ENCODE results near the gene GABPB1. TPM values are rescaled to one million over a fixed set of nuclear protein-coding genes. Genes with fewer than 3 reads are reported as not detected.

Gene GABPB1
- 53.8 TPM for total RNA-seq

GRCh38 chr15:50354838-50355618 is at the start of gene GABPB1:
TSS of gene GABPB1 (minus strand) at chr15:50355198. CDS start at chr15:50309798, 45,400 bp downstream.

DNA sequence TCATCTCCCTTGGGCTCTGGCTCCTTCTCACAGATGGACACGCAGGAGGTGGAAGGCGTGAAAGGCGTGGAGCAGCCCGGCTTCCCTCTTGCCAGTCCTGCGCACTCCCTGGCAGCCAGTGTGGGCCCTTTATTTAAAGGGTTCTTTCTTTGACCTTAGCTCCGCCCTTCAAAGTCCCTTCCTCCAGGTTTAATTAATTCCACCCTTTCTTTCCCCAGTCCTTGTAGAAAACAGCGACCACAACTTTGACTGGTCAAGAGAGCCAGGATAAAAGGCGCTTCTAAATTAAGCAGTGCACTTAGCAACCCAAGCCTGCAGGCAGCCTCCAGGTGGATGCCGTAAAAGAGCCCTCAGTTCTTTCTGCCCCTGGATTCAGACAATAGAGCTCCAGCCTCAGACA is 89.4 kb downstream of the GABPB1 start, which contains the start of gene HDC:
Gene HDC (minus strand): TSS at position 107 of the 400 bp plus-strand sequence. CDS start 103 bp downstream, at position 4.

Small RNAs within 50 kb of the gene (small RNA-seq; reads per million reads assigned to genes)
- not detected for gene RNU6-94P (ENCODE audit: low replicate concordance)

Other genes starting within 250 kb of the GABPB1 start
- gene ATP8B4, start 236.0 kb downstream of the GABPB1 start, total RNA-seq: 5.0 TPM
- gene SLC27A2, start 173.0 kb downstream of the GABPB1 start, total RNA-seq: 1.3 TPM
- gene HDC, start 89.5 kb downstream of the GABPB1 start, total RNA-seq: not detected
- gene USP8, start 69.2 kb upstream of the GABPB1 start, total RNA-seq: 33.5 TPM
- gene USP50, start 191.5 kb upstream of the GABPB1 start, total RNA-seq: not detected